Neuronal stem cell (in vitro differentiated cells): Measurements from ENCODE around the gene PADI6.

ENCODE experiments used
- DNase-seq: peaks from one replicate; pipeline ENCODE4 v3.0.0-alpha.2; 2013; ENCODE audit warnings: low spot score
- H2AFZ ChIP-seq: one replicate; pipeline ENCODE4 v1.6.1; 2013; ENCODE audit warnings: mild to moderate bottlenecking, low read length, inconsistent platforms
- H2AK5ac ChIP-seq: 2 replicates; pipeline ENCODE4 v1.6.1; 2013; ENCODE audit warnings: low read depth, mild to moderate bottlenecking, inconsistent platforms, low read length, moderate library complexity, mixed read lengths
- H2BK120ac ChIP-seq: 2 replicates; pipeline ENCODE4 v1.6.1; 2013; ENCODE audit warnings: low read depth, mild to moderate bottlenecking, inconsistent platforms, low read length, moderate library complexity, mixed read lengths
- H2BK12ac ChIP-seq: one replicate; pipeline ENCODE4 v1.6.1; 2013; ENCODE audit warnings: low read length, inconsistent platforms
- H2BK15ac ChIP-seq: 2 replicates; pipeline ENCODE4 v1.6.1; 2013; ENCODE audit warnings: mild to moderate bottlenecking, low read length, inconsistent platforms, mixed read lengths
- H2BK5ac ChIP-seq: one replicate; pipeline ENCODE4 v1.6.1; 2013; ENCODE audit warnings: inconsistent platforms, mild to moderate bottlenecking, low read length, moderate library complexity
- H3K14ac ChIP-seq: one replicate; pipeline ENCODE4 v1.6.1; 2013; ENCODE audit warnings: low read length, inconsistent platforms
- H3K18ac ChIP-seq: 2 replicates; pipeline ENCODE4 v1.6.1; 2013; ENCODE audit warnings: low read length, inconsistent platforms
- H3K23ac ChIP-seq: 2 replicates; pipeline ENCODE4 v1.6.1; 2013; ENCODE audit warnings: low read depth, mild to moderate bottlenecking, mixed read lengths, low read length, inconsistent platforms; ENCODE audit not compliant: poor library complexity
- H3K27ac ChIP-seq: replicated peaks from 3 replicates; pipeline ENCODE4 v1.5.1; 2013; ENCODE audit warnings: low read length, inconsistent platforms
- H3K27me3 ChIP-seq, 3 experiments: 2 replicates each; pipeline ENCODE4 v1.6.1; 2013; ENCODE audit warnings: low read length in 3 of 3, mild to moderate bottlenecking in 2 of 3, inconsistent platforms in 1 of 3, low read depth in 1 of 3, mixed read lengths in 1 of 3, moderate library complexity in 1 of 3; ENCODE audit not compliant: control insufficient read depth in 3 of 3, insufficient read depth in 3 of 3
- H3K36me3 ChIP-seq, 2 donors: replicated peaks in 1 of 2; 2 replicates each; pipeline ENCODE4 v1.6.1; 2013; ENCODE audit warnings: low read length in 2 of 2; ENCODE audit not compliant: control insufficient read depth in 2 of 2, insufficient read depth in 2 of 2
- H3K4ac ChIP-seq: 2 replicates; pipeline ENCODE4 v1.6.1; 2013; ENCODE audit warnings: inconsistent platforms, mild to moderate bottlenecking, low read length, moderate library complexity
- H3K4me1 ChIP-seq, 2 donors: 1 replicate in 1 of 2; 2 replicates in 1 of 2; pipeline ENCODE4 v1.6.1; 2013; ENCODE audit warnings: low read length in 2 of 2, low read depth in 1 of 2; ENCODE audit not compliant: control insufficient read depth in 2 of 2, insufficient read depth in 1 of 2
- H3K4me2 ChIP-seq: one replicate; pipeline ENCODE4 v1.6.1; 2013; ENCODE audit warnings: mild to moderate bottlenecking, low read length, inconsistent platforms; ENCODE audit not compliant: insufficient read depth, poor library complexity, severe bottlenecking
- H3K4me3 ChIP-seq, 2 donors: 2 replicates each; pipeline ENCODE4 v1.5.1; 2013; ENCODE audit warnings: low read length in 2 of 2, mild to moderate bottlenecking in 2 of 2, inconsistent platforms in 1 of 2, moderate library complexity in 1 of 2
- H3K79me1 ChIP-seq: one replicate; pipeline ENCODE4 v1.6.1; 2013; ENCODE audit warnings: low read depth, mild to moderate bottlenecking, inconsistent platforms, low read length, moderate library complexity
- H3K9ac ChIP-seq: one replicate; pipeline ENCODE4 v1.6.1; 2013; ENCODE audit warnings: mild to moderate bottlenecking, low read depth, low read length, inconsistent platforms; ENCODE audit not compliant: poor library complexity
- H3K9me3 ChIP-seq, 2 donors: replicated peaks in 1 of 2; 2 replicates each; pipeline versions ENCODE3 to v1.6.1; 2013; ENCODE audit warnings: low read length in 2 of 2, mild to moderate bottlenecking in 2 of 2, inconsistent platforms in 1 of 2, low read depth in 1 of 2, mixed read lengths in 1 of 2, moderate library complexity in 1 of 2; ENCODE audit not compliant: control insufficient read depth in 2 of 2, insufficient read depth in 1 of 2
- H4K8ac ChIP-seq: one replicate; pipeline ENCODE4 v1.6.1; 2013; ENCODE audit warnings: low read depth, mild to moderate bottlenecking, inconsistent platforms, low read length, moderate library complexity
- H4K91ac ChIP-seq: one replicate; pipeline ENCODE4 v1.6.1; 2013; ENCODE audit warnings: low read length, low read depth, mild to moderate bottlenecking, inconsistent platforms; ENCODE audit not compliant: poor library complexity
- WGBS, 2 donors: extraction: QIAGEN DNeasy Blood & Tissue Kit; methylation state at CpG; one replicate each; pipeline ENCODE4 v1.1.7; 2013; ENCODE audit warnings: missing lambda C conversion rate in 2 of 2, mixed read lengths in 1 of 2; ENCODE audit not compliant: insufficient read length in 2 of 2, insufficient replicate concordance in 1 of 2; ENCODE audit errors: extremely low coverage in 2 of 2; 5-methylcytosine and 5-hydroxymethylcytosine counted together

The PADI6 gene

DNA sequence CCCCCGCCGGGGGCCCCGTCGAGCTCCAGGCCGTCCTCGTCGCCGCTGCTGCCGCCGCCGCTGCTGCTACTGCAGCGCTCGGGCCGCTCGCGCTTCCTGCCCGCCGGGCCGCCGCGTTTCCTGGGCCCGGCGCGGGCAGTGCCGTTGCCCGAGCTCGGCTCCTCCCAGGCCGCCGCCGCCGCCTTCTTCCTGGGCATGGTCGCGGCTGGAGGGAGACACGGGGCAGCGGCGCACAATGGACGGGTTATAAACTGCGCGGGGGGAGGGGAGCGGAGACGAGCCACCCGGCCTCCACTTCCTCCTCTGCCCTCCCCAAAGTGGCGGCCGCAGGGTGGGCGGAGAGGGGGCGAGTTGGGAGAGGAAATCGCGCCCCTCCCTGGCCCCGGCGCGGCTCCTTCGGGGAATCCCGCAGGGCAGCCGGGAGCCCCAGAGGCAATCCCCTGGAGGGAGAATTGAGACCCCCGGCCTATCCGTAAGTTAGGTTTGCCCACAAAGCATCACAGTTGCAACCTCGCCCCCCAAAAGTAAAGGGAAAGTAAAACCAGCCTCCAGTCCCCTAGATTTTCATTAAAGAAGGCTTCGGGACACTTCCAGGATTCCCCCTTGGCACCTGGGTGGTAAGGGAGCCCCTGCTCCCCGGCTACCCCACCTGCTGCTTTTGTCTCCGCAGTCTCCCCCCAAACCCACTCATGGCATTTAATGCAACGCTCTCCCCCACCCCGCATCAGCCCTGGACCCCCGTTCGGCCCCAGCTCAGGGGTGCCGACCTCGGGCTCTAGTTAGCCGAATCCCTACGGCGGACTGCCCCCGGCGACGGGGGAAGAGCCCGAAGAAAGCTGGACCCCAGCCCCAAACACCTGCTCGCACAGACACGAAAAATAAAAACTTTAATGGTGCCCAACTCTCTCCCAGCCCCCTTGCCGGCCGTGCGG lies 66.6 kb downstream of the PADI6 start:
- Histone ChIP-seq H3K4me3 (peak overlapping the region; percentile 84 to 95), H3K9me3 (no peaks in the 10 kb centered on the region), H2BK120ac (peak overlapping the region; percentile 65), H3K4me2 (peak overlapping the region; percentile 61), H3K23ac (peak overlapping the region; percentile 48), H3K18ac (peak overlapping the region; percentile 96), H3K4ac (peak overlapping the region; percentile 95), H4K8ac (no peak overlapping the region), H2AK5ac (peak overlapping the region; percentile 87), H3K9ac (peak overlapping the region; percentile 98), H2BK5ac (peak overlapping the region; percentile 98), H3K14ac (peak overlapping the region; percentile 43), H3K36me3 (peaks cover 22 to 31% of the 10 kb centered on the region in 2 donors), H2BK15ac (no peak overlapping the region), H3K27ac (peak overlapping the region; percentile 87), H3K27me3 (peaks cover 0 to 19% (median 6%) of the 10 kb centered on the region in 3 experiments), H3K4me1 (peaks cover 18 to 27% of the 10 kb centered on the region in 2 donors), H4K91ac (peak overlapping the region; percentile 42), H2BK12ac (no peak overlapping the region), H3K79me1 (peaks cover 12% of the 10 kb centered on the region), H2AFZ (peak overlapping the region; percentile 82)
- no CpG with 5 or more reads among the region's 78 CpGs for WGBS, 2 donors
- DNase-seq = peak; percentile 40

DNA sequence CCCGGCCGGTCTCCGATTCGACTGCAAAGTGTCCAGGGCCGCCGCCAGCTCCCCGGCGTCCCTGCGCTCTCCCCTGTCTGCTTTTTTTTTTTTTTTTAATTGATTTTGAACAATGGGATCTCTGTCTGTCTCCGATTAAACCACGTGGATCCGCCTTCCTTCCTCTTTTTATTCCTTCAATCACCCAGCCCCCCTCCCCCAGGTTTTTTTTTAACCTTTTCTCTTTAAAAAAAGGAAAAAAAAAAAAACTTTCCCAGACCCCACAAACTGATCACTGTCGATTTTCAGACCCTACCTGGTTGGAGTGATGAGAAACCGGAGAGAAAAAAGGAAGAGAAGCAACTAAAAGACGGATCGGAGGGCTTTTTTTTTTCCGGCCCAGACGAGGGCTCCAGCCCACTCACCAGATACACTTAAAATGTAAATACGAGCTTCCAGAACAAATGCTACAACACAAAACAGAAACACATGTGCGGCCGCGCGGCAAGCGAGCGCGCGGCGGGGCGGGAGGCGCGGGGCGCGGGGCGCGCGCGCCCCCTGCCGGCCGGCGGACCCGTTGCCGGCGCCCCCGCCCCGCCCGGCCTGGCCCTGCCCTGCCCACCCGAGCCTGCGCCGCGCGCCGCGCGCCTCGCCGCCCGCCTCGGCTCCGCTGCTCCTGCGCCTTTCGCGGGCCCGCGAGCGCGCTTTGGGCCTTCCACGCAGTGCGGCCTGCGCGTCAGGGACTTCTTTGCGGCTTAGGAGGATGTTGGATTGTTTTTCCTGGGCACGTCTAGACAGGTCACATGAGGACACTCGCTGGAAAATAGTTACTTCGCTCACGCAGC lies 67.5 kb downstream of the PADI6 start, which contains the start of gene RCC2:
Gene RCC2, minus strand, starts transcription at position 428 of the 824 bp plus-strand sequence. CDS start 1,163 bp downstream, outside the sequence.
- peak within 1 kb of the TSS; percentile 29 for H3K4ac ChIP-seq
- peak within 1 kb of the TSS; percentile 93 for H2AFZ ChIP-seq
- H2BK120ac ChIP-seq = no peak within 1 kb of the TSS
- H3K27ac ChIP-seq = peak within 1 kb of the TSS; percentile 87
- H3K14ac ChIP-seq = peak within 1 kb of the TSS; percentile 43
- peak within 1 kb of the TSS; percentile 85 for H3K4me2 ChIP-seq
- H2AK5ac ChIP-seq = peak within 1 kb of the TSS; percentile 87
- peak within 1 kb of the TSS; percentile 68 for H2BK15ac ChIP-seq
- peak within 1 kb of the TSS; percentile 97 for H3K18ac ChIP-seq
- no peak within 1 kb of the TSS for H2BK12ac ChIP-seq
- no CpG with 5 or more reads among the region's 75 CpGs for WGBS, 2 donors
- H3K27me3 ChIP-seq = peaks cover 0 to 19% (median 6%) of the 10 kb centered on the region in 3 experiments
- peak within 1 kb of the TSS; percentile 7 for H4K91ac ChIP-seq
- H3K36me3 ChIP-seq = peaks cover 14 to 22% of the 10 kb centered on the region in 2 donors
- peaks cover 16 to 27% of the 10 kb centered on the region in 2 donors for H3K4me1 ChIP-seq
- H3K23ac ChIP-seq = peak within 1 kb of the TSS; percentile 51
- H4K8ac ChIP-seq = no peak within 1 kb of the TSS
- peak within 1 kb of the TSS; percentile 84 to 95 for H3K4me3 ChIP-seq
- H3K9ac ChIP-seq = peak within 1 kb of the TSS; percentile 98
- H2BK5ac ChIP-seq = peak within 1 kb of the TSS; percentile 98
- DNase-seq = peak; percentile 62
- peaks cover 7% of the 10 kb centered on the region for H3K79me1 ChIP-seq
- no peaks in the 10 kb centered on the region for H3K9me3 ChIP-seq

- H2AK5ac ChIP-seq = no peak overlapping the region
- peak overlapping the region; percentile 81 to 84 for H3K4me3 ChIP-seq
- no peak for DNase-seq
- H3K79me1 ChIP-seq = peaks cover 7% of the 10 kb centered on the region
- H2AFZ ChIP-seq = peak overlapping the region; percentile 93
- no peak overlapping the region for H4K8ac ChIP-seq
- H3K36me3 ChIP-seq = peaks cover 11 to 14% of the 10 kb centered on the region in 2 donors
- H3K14ac ChIP-seq = peak overlapping the region; percentile 10
- H2BK15ac ChIP-seq = peak overlapping the region; percentile 68
- H3K18ac ChIP-seq = peak overlapping the region; percentile 97
- no CpG with 5 or more reads among the region's 18 CpGs for WGBS, 2 donors
- peaks cover 0 to 19% (median 6%) of the 10 kb centered on the region in 3 experiments for H3K27me3 ChIP-seq
- H4K91ac ChIP-seq = no peak overlapping the region
- no peak overlapping the region for H2BK120ac ChIP-seq
- peak overlapping the region; percentile 82 for H3K9ac ChIP-seq
- peak overlapping the region; percentile 85 for H3K4me2 ChIP-seq
- H3K23ac ChIP-seq = peak overlapping the region; percentile 51
- no peak overlapping the region for H3K27ac ChIP-seq
- H2BK5ac ChIP-seq = no peak overlapping the region
- H3K4ac ChIP-seq = no peak overlapping the region
- H3K9me3 ChIP-seq = no peaks in the 10 kb centered on the region
- peaks cover 14 to 25% of the 10 kb centered on the region in 2 donors for H3K4me1 ChIP-seq
- H2BK12ac ChIP-seq = no peak overlapping the region
These were observed 68.3 kb downstream of the PADI6 start for GRCh38 chr1:17440074-17440826.
